Left forelimb (tissue), 1 donor: ENCODE results near the gene RAB31.

ENCODE experiments used
- DNase-seq: peaks from one replicate; pipeline ENCODE4 v3.0.0-alpha.2; 2018; ENCODE audit warnings: low spot score

RAB31 gene

GRCh38 chr18:9694174-9694573 lies 13.9 kb upstream of the RAB31 start:
- DNase-seq, result no peak

GRCh38 chr18:9694952-9695495 lies 13.1 kb upstream of the RAB31 start:
- DNase-seq, result no peak

- no peak for DNase-seq
These were observed 12.5 kb upstream of the RAB31 start for GRCh38 chr18:9695605-9696004.

GRCh38 chr18:9696112-9696511 lies 12.0 kb upstream of the RAB31 start:
- DNase-seq, result no peak

- DNase-seq, result no peak
These were observed 11.4 kb upstream of the RAB31 start for GRCh38 chr18:9696701-9697100.

- no peak for DNase-seq
These were observed 11.0 kb upstream of the RAB31 start for GRCh38 chr18:9697121-9697520.

GRCh38 chr18:9698497-9698896 lies 9.6 kb upstream of the RAB31 start:
- no peak for DNase-seq

GRCh38 chr18:9700261-9700796 lies 7.8 kb upstream of the RAB31 start:
- DNase-seq, result no peak

- DNase-seq, result no peak
These were observed 6.3 kb upstream of the RAB31 start for GRCh38 chr18:9701609-9702349.

- DNase-seq, result no peak
These were observed 3.6 kb upstream of the RAB31 start for GRCh38 chr18:9704233-9705118.

GRCh38 chr18:9705183-9705829 lies 2.8 kb upstream of the RAB31 start:
- DNase-seq, result no peak

GRCh38 chr18:9706081-9706935 lies 1.8 kb upstream of the RAB31 start:
- DNase-seq, result no peak

- no peak for DNase-seq
These were observed 582 bp upstream of the RAB31 start for GRCh38 chr18:9707381-9708056.

GRCh38 chr18:9708434-9709303 lies 568 bp downstream of the RAB31 start:
- DNase-seq, result no peak

GRCh38 chr18:9709304-9709877 lies 1.3 kb downstream of the RAB31 start:
- no peak for DNase-seq

- no peak for DNase-seq
These were observed 1.9 kb downstream of the RAB31 start for GRCh38 chr18:9710037-9710436.

- DNase-seq, result no peak
These were observed 3.4 kb downstream of the RAB31 start for GRCh38 chr18:9711361-9712129.

GRCh38 chr18:9712130-9712577 lies 4.1 kb downstream of the RAB31 start:
- DNase-seq, result no peak
